Measurements from ENCODE around the gene TMEM108.

The TMEM108 gene

GRCh38 chr3:133213937-133214336, 175.7 kb downstream of the TMEM108 start:
- H3K4me3 ChIP-seq (ENCODE audit: low read depth, low read length): no peak overlapping the region
- DNase-seq (ENCODE audit: low read depth): no peak
- TF ChIP-seq, protein P1, sequence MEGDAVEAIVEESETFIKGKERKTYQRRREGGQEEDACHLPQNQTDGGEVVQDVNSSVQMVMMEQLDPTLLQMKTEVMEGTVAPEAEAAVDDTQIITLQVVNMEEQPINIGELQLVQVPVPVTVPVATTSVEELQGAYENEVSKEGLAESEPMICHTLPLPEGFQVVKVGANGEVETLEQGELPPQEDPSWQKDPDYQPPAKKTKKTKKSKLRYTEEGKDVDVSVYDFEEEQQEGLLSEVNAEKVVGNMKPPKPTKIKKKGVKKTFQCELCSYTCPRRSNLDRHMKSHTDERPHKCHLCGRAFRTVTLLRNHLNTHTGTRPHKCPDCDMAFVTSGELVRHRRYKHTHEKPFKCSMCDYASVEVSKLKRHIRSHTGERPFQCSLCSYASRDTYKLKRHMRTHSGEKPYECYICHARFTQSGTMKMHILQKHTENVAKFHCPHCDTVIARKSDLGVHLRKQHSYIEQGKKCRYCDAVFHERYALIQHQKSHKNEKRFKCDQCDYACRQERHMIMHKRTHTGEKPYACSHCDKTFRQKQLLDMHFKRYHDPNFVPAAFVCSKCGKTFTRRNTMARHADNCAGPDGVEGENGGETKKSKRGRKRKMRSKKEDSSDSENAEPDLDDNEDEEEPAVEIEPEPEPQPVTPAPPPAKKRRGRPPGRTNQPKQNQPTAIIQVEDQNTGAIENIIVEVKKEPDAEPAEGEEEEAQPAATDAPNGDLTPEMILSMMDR (IDR thresholded peaks at IDR 0.05; ENCODE audit: insufficient read depth, low read depth, low read length, missing control alignments): no peak

DNA sequence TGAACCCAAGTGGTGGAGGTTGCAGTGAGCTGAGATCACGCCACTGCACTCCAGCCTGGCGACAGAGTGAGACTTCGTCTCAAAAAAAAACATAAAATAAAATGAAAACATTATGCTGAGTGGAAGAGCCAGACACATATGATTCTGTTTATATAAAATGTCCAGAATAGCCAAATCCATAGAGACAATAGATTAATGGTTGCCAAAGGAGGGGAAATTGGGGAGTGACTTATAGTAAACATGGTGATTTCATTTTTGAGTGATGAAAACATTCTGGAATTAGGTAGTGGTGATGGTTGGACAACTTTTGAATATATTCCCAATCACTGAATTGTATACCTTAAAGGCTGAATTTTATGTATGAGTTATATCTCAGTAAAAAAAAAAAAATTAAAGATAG, 189.6 kb downstream of the TMEM108 start:
- no peak for DNase-seq (ENCODE audit: low read depth)
- TF ChIP-seq, protein P1 (IDR thresholded peaks at IDR 0.05; ENCODE audit: insufficient read depth, low read depth, low read length, missing control alignments): no peak
- no peak overlapping the region for H3K4me3 ChIP-seq (ENCODE audit: low read depth, low read length)

DNA sequence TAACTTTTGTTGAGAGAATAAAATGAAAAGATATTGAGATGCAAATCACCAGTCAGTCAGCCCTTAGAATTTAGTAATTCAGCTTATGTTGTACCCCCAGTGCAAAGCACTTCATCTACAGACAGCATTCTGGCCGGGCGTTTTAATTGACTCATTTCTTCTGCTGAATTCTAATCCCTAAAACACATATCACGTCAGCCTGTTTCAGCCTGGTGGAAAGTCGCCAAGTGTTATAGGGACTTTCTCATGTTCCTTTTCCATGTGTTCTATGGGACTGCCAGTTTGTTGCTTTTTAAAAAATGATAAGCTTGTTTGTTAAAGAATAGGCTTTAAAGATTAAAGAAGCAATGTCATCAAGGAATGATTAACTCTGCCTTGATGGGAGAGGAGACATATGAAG, 192.0 kb downstream of the TMEM108 start:
- TF ChIP-seq, protein P1 (IDR thresholded peaks at IDR 0.05; ENCODE audit: insufficient read depth, low read depth, low read length, missing control alignments): no peak
- DNase-seq (ENCODE audit: low read depth): no peak

GRCh38 chr3:133236901-133237300, 198.7 kb downstream of the TMEM108 start:
- TF ChIP-seq, protein P1 (IDR thresholded peaks at IDR 0.05; ENCODE audit: insufficient read depth, low read depth, low read length, missing control alignments): no peak
- no peak overlapping the region for H3K4me3 ChIP-seq (ENCODE audit: low read depth, low read length)
- DNase-seq (ENCODE audit: low read depth): no peak

More for the DNA sequence above, 192.0 kb downstream of the TMEM108 start:
- no peak overlapping the region for H3K4me3 ChIP-seq (ENCODE audit: low read depth, low read length)

GRCh38 chr3:133237380-133237779, 199.2 kb downstream of the TMEM108 start:
- H3K4me3 ChIP-seq (ENCODE audit: low read depth, low read length): no peak overlapping the region
- DNase-seq (ENCODE audit: low read depth): no peak
- TF ChIP-seq, protein P1 (IDR thresholded peaks at IDR 0.05; ENCODE audit: insufficient read depth, low read depth, low read length, missing control alignments): no peak

GRCh38 chr3:133238015-133238414, 199.8 kb downstream of the TMEM108 start:
- H3K4me3 ChIP-seq (ENCODE audit: low read depth, low read length): no peak overlapping the region
- TF ChIP-seq, protein P1 (IDR thresholded peaks at IDR 0.05; ENCODE audit: insufficient read depth, low read depth, low read length, missing control alignments): no peak
- DNase-seq (ENCODE audit: low read depth): no peak

GRCh38 chr3:133246119-133246518, 207.9 kb downstream of the TMEM108 start:
- no peak for DNase-seq (ENCODE audit: low read depth)
- H3K4me3 ChIP-seq (ENCODE audit: low read depth, low read length): no peak overlapping the region
- TF ChIP-seq, protein P1 (IDR thresholded peaks at IDR 0.05; ENCODE audit: insufficient read depth, low read depth, low read length, missing control alignments): no peak
